RPMI8226 (cell line): Measurements from ENCODE around the gene DPP6.

Source experiments
- DNase-seq: peaks from one replicate; pipeline ENCODE4 v3.0.0-alpha.2; 2015

The DPP6 gene

DNA sequence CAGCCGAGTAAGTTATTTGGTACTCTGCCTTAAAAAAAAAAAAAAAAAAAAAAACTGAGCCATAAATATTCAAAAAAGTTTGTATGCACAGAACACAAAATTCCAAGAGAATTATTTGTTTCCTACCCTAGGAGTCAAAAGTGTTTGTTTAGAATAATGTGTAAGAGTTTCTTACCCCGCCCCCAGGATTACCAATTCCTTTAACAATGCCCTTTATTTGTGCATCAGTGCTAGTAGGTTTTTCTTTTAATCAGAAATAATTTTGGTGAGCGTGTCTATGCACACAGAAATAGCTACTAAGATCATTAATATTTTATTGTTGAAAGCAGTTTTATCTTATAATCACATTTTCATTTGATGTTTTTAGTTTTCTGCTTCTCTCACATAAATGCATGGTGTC lies 374.6 kb downstream of the DPP6 start:
- DNase-seq: no peak

DNA sequence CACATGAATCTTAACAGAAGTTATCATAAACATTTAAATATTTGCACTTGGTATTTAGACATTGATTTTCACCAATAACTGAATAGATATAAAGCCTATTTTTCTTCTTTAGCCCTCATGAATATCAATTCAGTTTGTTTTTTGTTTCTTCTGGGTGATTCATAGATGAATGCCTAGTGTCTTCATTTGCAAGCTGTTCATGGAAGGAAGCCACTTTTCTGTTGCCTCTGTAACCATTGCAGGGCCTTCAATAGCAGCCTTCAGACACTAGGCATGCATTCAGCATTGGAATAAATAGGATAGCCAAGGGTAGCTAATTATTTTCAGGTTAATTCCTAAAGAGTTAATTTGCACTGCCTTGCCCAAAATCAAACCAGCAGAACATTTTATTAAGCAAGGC lies 375.3 kb downstream of the DPP6 start:
- no peak for DNase-seq

DNA sequence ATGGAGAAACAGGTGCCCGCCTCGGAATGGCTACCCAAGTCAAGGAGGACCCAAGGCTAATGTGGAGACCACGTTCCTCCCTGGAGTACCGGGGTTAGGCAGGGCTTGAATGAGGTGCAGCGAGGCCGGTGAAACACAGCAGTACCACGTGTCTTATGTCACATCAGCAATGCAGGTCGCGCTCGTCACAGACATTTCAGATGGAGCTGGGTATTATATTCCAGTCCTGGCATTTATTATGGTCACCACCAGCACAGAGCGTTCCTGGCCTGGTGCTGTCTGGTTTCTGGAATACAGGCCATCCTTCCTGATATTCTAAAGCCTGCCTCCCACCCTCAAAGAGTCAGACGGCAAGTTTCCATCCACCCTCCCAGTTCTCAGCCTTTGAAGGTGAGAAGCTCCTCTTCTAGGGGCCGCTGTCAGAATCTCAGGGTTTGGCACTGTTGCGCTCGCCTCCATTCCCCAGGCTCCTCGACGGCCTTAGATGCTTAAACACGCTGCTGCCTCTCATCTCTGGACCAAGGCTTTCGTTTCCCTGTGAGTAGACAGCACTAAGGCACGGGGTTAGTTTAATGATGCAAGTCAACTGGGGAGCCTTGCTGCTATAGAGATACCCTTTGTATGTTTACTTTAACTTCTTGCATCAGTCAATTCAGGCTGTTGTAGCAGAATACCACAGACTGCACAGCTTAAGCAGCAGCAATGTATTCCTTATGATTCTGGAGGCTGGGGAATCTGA lies 377.6 kb downstream of the DPP6 start:
- no peak for DNase-seq

DNA sequence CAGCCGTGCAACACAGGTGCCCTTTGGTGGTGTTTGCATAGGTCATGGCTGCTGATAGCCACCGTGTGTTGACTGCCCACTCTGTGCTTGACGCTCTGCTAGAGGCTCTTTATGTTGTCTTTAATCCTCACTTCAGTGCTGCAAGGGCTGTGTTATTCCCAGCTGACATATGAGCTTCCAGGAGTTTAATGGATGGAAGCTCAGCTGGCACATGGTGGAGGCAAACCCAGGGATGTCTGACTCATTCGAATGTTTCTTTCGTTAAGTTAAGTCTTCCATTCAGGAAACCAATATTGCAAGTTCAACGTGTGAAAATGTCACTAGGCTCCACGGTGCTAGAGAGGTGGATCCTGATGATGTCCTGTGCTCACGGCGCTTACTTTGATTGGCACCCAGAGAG lies 378.4 kb downstream of the DPP6 start:
- no peak for DNase-seq

DNA sequence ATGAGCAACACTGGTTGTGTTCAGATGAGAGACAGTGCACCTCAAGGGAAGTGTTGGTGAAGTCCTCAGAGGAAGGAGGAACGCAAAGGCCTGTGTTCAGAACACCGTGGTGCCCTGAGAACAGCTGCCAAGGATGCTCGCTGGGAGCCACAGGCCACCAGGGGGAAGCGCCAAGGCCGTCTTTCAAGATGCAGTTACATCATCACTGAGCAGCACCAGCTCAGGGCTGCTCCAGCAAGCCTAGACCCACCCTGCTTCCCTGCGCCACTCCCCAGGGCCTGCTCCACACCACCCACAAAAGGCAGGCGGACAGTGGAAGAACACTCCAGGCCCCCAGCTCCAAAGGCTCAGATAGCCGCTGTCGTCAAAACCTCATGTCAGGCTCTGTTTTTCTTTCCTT lies 378.8 kb downstream of the DPP6 start:
- DNase-seq: no peak

DNA sequence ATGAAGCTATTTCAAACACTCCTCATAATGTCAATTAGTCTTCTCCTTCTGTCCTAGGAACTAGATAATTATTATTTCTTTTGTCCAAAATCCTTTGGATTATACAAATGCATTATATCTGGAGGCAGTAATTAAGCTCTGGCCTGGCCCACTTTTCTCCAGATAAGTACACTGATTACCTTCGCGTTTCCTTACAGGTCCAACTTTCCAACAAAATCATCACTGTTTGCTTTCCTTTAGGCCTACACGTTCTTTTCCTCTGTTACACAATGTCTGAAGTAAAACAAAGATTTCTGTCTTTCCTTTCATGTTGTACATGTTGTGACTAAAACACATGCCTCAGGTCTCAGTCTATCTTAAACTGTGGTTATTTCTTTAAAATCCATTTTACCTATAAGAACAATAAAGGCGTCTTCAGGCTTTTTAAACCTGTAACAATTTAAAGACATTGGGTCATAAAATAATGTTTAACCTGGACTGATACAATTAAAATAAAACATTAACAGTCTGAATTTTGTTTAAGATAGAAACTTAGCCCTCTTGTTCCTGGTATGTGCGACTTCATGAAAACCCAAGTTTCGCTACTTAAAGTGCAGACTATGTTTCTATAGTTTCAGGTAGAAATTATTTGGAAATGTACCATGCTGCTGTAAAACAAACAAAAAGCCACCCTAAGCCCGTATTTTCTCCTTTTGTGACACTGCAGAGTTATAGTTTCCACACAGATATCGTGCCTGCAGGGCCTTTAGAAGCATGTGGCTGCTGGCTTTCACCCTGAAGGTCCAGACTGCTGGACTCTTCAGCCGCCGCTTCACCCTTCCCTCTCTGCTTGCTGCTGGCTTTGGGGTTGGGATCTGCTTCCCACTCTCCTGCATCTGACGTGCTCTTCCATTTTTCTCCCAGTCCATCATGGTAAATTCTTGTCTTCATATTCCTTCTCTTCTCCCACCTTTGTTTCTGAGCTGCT lies 381.7 kb downstream of the DPP6 start:
- no peak for DNase-seq

DNA sequence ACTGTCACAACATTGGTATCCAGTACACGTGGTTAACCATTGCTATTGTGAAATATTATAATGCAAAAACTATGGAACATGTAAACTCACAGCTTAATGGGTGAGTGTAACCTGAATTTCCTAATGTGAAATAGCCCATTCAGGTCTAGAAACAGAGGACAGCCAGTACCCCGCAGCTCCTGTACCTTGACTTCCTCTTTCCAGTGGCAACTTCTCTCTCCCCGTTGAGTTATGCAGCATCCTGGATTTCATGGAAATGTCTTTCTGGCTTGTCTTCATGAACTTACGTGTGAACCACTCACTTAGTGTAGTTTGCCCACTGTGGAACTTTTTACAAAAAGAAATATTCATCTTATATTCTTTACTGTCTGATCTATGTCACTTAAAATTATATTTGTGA lies 384.4 kb downstream of the DPP6 start:
- DNase-seq: no peak

DNA sequence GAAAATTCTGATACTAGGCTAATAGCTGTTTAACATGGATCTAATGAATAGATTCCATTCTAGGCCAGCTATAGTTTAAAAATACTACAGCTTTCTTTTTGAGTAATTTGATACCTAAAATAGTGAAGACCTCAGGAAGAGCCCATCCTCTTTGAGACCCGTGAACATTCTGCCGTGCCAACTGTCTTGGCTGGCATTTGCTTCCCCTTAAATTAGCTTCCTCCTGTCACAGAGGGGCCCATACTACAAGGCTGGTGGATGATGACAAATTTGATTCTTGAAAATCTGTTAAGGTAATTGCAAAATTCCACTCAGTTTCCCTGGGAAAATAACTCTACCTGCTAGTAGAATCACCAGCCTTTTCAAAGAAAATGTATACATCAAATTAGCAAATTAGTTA lies 385.0 kb downstream of the DPP6 start:
- no peak for DNase-seq

DNA sequence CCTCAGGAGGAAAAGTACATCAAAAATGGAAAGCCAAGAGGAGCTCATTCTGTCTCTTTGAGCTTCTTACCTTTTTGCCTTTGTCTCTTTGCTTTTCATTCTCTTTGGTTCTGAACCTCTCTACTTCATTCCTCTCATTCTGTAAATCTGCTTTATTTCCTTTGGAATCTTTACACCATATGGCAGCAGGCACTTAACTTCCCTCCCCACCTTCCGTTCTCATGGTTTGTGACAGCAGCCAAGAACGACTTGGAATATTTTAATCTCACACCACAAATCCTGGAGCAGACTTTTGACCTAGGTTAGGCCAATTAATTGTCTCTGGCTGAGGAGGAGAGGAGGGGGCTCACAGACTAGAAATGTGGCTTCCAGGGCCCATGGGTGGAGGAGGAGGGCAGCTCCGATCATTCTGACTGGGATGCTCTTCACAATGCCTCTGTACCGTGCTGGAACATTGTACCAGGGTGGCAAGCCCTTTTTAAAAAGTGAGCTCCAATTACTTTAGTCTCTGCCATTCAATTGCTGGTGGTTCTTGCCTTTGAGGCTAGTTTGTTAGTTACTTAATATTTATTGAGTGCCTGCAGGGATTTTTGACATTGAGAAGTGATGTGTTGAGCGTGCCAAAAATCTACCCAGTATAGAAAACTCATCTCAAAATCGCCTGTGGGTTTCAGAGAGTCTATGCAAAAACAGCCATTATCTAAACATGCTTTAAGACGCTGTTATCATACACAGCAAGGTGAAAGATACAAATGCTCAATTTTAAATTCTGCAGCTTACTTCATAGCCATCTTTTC lies 386.6 kb downstream of the DPP6 start:
- DNase-seq: no peak

DNA sequence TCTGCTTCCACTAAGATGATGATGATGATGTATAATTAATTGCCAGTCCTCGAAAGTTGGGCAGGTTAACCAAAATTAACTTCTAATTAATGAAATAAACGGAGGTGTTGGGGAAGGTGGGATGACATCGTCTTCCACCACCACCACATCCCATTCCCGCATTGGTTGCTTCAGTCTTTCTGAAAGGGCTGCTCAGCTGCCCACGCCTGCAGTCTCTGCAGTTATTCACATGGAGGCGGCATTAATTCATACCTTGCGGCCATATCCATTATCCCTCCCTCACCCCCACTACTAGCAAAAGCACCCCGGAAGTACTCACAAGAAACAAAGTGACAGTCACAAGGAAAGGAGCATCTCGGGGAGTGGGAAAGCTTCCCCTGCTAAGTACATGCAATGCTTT lies 387.9 kb downstream of the DPP6 start:
- DNase-seq: no peak

DNA sequence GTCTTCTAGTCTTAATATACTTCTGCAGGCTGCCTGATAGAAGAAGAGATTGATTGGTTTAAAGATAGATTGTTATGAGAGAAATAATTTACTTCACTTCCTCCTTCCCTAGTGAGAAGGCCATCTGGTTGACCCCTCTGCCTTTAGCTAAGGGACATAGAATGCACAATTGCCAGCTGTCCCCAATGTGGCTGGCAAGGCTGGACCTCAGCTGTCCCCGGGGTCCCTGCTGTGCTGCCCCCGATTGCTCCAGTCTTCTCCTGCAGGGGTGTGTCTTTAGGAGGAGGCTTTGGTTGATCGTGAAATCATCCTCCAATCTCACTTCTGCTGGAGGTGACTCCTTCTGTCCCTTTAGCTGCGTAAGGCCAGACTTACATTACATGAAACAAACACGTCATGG lies 388.5 kb downstream of the DPP6 start:
- no peak for DNase-seq

DNA sequence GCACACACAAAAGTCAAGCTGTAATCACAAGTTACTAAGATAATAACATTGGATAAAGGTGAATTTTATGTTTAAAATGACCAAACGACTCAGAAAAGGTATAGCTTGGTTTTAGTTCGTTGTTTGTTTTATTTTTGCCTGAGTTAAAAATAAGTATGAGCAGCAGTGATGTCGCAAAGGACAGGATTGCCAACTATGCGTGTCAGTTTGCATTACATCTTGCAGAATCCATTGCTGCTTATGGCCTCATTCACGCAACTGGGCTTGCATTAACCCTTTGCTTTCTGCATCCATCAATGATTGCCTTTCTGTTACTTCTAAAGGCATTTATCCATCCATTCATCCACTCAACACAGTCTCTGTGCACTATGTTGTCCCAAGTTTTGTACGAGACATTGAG lies 389.6 kb downstream of the DPP6 start:
- no peak for DNase-seq

DNA sequence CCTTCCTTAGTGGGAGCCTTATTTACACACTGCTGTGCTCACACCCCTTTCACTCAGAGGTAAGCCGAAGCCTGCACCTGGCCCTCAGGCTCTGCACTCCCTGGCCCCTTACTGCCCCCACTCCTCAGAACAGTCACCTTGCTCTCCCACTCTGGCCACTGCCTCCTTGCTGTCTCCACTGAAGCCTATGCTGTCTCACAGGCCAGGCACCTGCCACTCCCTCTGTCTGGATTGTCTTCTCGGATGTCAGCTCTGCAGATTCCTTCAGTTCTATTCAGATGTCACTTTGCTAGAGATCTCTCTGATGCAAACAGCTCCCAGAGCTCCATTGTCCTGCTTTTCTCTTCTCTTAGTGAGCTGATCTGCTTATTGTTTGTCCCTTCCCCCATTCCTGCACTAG lies 390.7 kb downstream of the DPP6 start:
- no peak for DNase-seq

DNA sequence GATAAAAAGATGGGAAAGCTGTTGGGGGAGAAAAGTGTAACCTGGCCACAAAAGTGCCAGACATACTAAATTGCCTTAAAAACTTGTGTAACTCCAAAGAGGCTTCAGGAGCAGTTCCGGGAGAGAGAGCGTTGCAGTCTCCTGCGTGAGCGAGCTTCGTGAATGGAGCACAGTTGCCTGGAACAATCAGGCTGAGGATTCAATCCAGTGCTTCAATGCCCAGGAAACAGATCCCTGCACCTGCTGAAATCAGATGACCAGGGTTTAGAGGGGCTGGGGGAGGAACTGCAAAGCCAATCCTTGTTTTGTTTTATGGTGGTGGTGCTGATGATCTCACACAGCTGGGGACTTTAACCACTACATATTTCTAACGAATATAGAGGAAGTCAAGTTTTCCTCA lies 398.3 kb downstream of the DPP6 start:
- no peak for DNase-seq

DNA sequence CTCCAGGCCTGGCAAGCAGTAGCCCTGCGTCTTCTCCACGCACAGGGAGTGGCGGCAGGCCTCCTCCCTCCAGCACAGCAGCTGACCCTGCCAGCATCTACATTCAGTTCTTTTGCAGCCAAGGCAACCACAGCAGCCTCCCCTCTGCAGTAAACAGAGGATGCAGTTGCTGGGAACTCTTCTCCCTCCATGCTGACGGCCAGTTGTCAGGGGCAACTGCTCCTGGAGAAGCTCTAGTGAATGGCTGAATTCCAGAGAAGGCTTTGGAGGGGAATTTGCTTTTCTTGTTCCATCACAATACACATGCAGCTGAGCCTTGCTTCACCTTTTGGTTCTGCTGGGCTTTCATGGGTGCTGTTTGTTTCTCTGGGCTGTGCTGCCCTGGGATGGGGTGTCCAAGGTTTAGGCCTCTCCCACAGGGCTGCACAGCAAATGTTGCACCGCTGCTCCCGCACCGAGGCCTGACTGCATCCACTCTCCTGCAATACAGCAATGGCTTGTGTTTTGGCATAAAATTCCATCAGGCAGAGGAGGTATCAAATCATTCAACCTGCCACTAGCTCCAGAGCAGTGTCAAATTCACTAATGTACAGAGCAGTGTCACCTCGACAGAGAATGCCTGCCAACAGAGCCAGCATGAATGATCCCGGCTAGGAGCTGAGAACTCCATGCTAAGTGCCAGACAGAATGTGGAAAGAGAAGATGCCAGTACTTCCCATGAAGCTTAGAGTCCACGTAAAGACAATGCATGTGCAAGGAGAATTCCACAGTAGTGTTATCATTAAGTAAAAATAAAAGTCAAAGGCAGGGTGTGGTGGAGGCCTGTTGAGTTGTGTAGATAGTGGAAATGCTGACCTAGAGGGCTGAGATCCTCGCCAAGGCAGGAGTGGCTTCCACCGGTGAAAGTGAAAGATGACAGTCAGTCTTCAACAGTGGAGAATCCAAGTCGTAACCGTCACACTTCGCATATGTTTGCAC lies 399.6 kb downstream of the DPP6 start:
- no peak for DNase-seq

DNA sequence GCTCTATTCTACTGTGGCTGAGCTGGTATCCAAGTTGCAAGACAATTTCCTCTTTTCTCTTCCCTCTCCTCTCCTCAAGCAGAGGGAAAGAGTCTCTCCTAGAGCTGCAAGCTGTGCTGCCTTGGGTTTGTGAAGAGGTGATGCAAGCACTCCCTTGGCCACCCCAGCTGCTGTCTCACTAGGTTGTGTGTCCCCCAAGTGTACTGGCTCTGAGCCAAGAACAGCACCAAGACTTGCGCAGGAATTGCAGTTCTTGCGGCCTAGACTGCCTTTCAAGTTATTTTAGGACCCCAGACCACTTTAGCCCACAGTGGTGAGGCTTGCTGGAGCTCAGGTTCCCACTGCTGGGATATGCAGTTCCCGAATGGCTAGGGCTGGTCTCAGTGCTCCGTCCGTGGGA lies 411.6 kb downstream of the DPP6 start:
- peak; percentile 56 for DNase-seq

DNA sequence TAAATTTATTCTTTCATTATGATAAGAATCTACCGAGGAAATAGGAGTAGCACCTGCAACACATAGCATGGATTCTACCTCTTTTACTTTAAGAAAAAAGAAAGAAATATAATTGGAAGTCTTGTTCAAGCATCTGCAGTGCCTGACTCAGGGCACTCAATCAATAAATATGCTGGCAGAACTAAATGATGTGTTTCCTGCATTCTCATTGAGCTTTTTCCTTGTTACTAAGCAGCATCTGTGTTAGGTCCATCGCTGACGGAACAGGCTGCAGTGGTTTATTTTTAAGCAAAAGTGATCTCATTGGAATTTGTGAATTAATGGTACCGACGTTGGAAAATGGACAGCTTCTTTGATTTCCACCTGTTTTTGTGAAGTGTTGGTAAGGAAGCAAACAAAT lies 417.5 kb downstream of the DPP6 start:
- no peak for DNase-seq

DNA sequence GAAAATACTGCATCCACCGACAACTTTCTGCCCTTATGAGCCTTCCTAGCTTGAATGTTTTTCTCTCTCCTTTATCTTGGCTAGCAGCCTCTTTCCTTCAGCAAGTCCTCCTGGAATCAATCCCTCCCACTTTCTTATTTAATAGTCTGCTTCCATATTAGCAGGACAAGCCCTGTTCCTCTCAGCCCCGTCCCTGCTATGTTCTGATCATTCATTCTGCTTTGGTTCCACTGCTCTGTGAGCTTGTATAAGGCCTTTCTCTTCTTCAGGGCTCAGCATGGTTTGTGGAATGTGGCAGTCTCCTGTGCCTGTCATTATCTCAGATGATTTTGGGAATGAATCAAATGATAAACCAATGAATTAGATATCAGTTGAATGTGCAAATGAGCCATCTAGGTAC lies 420.1 kb downstream of the DPP6 start:
- DNase-seq: no peak

DNA sequence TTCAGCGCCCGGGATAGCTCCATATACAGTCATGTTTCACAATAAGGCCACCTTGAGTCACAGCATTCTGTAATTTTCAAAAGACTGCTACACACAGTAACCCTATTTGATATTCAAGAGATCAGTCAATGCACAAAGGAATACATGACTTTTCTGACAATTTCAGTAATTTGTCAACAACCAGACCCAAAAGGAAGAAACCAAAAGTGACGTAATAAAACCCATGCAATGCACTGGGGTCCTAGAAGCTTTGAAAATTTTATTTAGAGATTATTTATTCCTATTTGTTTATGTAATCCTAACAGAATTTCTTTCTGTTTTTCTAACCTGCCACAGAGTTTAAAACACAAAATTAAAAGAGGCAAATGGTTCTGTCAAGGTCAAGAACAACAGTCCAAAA lies 421.2 kb downstream of the DPP6 start:
- no peak for DNase-seq

DNA sequence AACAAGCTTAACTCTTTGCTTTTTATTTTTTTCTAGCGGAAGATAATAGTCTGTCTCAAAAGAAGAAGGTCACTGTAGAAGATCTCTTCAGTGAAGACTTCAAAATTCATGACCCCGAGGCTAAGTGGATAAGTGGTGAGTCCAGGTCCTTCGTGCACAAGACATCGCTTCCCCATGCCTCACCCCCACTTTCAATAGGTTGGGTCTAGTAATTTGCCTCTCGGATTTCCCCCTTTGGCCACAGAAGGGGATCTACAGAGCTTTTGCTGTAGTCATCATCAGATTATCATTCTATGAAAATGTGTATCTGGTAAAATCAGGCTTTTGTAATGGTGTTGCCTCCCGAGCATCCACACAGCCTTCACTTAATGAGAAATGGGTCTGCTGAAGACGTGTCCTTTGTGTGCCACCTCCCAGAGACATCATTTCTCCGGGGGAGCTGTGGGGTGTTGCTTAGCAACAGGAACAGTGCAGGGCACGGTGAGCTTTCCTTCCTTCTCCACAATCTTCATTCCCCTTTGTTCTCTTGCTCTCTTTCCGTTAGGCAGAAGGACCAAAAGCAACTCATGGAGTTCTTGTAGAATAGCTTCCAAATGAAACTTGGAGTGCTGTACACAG lies 422.8 kb downstream of the DPP6 start:
- DNase-seq: no peak

DNA sequence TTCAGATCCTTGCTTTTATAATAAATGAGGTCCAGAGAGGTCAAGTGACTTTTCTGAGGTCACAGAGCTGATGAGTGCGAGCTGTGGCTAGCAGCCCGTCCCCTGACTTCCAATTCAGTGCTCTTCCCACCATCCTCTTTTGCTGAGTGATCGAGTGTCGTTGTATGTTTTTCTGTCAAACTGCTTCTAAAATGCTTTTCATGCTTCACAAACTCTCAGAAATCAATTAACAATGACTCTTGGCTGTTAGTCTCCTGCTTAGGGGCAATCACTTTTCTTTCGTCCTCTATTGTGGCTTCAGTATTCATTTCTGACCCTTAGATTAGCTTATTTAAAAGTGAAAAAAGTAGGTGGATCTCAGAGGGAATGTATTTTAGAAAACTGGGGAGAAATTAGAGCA lies 423.7 kb downstream of the DPP6 start:
- DNase-seq: no peak

DNA sequence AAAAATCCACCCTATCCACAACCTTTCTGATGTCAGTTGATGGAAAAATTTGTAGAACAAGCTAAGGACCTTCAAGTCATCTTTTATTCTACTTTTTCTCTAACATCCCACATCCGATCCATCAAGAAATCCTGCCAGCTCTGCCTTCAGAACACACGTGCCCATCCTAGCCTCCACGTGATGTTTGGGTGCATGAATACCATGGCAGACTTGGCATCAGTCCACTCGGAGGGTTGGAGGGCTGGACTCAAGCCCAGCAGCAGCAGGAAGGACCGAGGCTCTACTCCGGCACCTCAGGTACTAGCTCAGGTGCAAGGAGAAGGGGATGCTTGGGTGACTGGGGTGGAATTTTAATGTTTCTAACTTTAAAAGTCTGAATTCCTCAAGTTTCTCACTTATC lies 428.6 kb downstream of the DPP6 start:
- peak; percentile 41 for DNase-seq
